GM10266 (cell line): ENCODE results near the gene NFE2L3.
A peak's percentile ranks its signal among the peaks of the same experiment; 100 is the strongest.

Source experiments
- DNase-seq: peaks from one replicate; pipeline ENCODE4 v3.0.0; 2012; ENCODE audit errors: extremely low spot score
- TF ChIP-seq, protein P1 (sequence below): IDR thresholded peaks from 2 replicates; pipeline ENCODE4 v1.5.1; 2012; ENCODE audit warnings: mild to moderate bottlenecking, low read depth; ENCODE audit not compliant: control insufficient read depth, insufficient read depth; ENCODE audit errors: missing control alignments

The NFE2L3 gene

DNA sequence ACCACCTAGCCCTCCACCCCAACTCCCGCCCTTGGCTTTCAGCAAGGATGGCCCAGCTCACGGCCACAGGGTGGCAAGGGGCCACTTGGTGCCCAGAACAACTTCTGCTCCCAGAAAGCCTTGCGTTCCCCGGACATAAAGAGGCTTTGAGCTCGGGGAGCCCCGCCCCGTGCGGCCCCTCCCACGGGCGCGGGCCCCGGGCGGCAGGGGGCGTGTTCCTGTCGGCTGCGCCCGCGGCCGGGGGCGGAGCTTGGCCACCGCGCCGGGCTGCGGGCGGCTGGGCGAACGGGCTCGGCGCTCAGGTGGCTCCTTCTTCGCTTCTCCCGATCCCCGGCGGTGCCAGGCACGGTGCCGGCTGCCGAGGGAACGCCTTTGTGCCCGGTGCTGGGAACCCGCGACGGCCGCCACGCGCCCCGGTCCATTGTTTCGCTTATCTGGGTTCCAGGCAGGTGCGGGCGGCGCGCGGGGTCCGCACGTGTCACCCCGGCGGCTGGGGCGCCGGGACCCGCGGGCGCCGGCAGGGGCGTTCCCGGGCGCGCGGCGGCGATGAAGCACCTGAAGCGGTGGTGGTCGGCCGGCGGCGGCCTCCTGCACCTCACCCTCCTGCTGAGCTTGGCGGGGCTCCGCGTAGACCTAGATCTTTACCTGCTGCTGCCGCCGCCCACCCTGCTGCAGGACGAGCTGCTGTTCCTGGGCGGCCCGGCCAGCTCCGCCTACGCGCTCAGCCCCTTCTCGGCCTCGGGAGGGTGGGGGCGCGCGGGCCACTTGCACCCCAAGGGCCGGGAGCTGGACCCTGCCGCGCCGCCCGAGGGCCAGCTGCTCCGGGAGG is at the start of gene NFE2L3:
NFE2L3 (plus strand) TSS at position 246 of the 829 bp plus-strand sequence; CDS start at position 547, 301 bp downstream.
- peak; percentile 97 for DNase-seq
- TF ChIP-seq, protein P1, sequence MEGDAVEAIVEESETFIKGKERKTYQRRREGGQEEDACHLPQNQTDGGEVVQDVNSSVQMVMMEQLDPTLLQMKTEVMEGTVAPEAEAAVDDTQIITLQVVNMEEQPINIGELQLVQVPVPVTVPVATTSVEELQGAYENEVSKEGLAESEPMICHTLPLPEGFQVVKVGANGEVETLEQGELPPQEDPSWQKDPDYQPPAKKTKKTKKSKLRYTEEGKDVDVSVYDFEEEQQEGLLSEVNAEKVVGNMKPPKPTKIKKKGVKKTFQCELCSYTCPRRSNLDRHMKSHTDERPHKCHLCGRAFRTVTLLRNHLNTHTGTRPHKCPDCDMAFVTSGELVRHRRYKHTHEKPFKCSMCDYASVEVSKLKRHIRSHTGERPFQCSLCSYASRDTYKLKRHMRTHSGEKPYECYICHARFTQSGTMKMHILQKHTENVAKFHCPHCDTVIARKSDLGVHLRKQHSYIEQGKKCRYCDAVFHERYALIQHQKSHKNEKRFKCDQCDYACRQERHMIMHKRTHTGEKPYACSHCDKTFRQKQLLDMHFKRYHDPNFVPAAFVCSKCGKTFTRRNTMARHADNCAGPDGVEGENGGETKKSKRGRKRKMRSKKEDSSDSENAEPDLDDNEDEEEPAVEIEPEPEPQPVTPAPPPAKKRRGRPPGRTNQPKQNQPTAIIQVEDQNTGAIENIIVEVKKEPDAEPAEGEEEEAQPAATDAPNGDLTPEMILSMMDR: peak; percentile 11

DNA sequence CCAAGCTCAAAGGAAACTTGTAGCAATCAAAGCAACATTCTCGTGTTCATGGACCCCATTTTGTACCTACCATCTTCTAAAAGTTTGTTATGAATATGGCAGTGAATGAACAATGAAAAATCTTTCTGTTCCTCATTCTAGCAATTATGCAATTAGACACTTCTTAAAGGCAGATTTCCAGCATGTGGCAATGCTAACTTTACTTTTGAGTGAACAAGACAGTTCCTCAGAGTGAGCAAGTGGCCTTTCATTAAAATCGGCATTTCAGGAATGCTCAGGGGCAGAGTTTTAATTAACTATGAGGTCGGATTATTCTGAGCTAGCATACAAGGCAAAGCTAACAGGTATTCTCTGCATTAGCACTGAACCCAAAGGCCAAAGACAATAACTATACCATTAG is 48.4 kb upstream of the NFE2L3 start:
- DNase-seq: no peak
- TF ChIP-seq, protein P1: no peak

GRCh38 chr7:26105236-26105635 is 46.8 kb upstream of the NFE2L3 start:
- TF ChIP-seq, protein P1: no peak
- no peak for DNase-seq

- TF ChIP-seq, protein P1: no peak
- no peak for DNase-seq
Observed at GRCh38 chr7:26105931-26106330, 46.1 kb upstream of the NFE2L3 start.

DNA sequence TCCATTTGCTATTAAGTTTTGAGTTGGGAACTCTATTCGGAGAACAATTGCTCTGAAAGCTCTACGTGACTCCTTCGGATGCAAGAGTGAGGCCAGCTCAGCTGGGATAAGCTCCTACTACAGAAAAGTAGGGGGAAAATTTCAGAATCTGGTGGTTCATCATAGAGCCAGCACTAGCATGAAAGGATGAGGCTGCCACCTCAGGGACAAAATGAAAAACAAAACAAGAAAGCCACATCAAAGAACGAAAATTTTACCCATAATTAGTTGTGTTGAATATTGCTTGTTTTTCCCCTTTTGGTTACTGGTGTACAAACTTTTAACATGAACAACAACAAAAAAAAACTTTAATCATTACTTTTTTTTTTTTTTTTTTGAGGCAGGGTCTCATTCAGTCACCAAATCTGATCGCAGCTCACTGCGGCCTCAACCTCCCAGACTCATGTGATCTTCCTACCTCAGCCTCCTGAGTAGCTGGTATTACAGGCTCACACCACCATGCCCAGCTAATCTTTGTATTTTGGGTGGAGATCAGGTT is 39.7 kb upstream of the NFE2L3 start:
- DNase-seq: no peak
- TF ChIP-seq, protein P1: no peak

DNA sequence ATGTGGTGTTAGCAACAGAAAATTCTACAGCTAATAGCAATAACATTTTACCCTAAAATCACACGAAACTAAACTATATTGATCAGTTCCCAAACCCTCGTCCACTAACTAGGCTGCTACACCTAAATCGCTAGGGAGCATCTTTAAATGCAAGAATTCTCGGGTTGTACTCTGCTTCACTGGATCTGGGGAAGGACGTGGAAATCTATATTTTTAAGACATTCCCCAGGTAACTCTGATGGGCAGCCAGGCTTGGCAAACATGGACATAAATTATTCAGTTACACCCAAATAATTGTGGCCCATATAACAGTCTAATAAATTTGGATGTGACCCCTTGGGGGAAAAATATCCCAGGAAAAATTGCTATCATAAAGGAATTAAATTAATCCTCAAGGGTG is 36.3 kb upstream of the NFE2L3 start:
- TF ChIP-seq, protein P1: no peak
- no peak for DNase-seq
